Neural cell (in vitro differentiated cells): Measurements from ENCODE around the gene ABCE1. TPM values are rescaled to one million over a fixed set of nuclear protein-coding genes. Genes with fewer than 3 reads are reported as not detected.
"Not testable (repeated sequence)": the region's sequence is repeated elsewhere in the genome, so short reads cannot be mapped to it uniquely, and the experiment has no call there.

Source experiments
- H2AFZ ChIP-seq: fragments of 200-600, 300-800 bp; sonication (generic), shearing (Covaris generic); 2 replicates; pipeline ENCODE4 v1.6.0; 2014; ENCODE audit warnings: low read depth, mild to moderate bottlenecking, antibody characterized with exemption, low read length, moderate library complexity
- H3F3A ChIP-seq: fragments of 200-600 bp; shearing (Covaris generic); 2 replicates; pipeline ENCODE4 v1.6.1; 2016; ENCODE audit warnings: mild to moderate bottlenecking, moderate library complexity, mixed read lengths, antibody characterized with exemption, low read length; ENCODE audit not compliant: insufficient read depth, poor library complexity, severe bottlenecking
- H3K27ac ChIP-seq: fragments of 200-600, 300-800 bp; sonication (generic), shearing (Covaris generic); 2 replicates; pipeline ENCODE4 v1.5.1; 2014; ENCODE audit warnings: mild to moderate bottlenecking, low read length, moderate library complexity
- H3K27me3 ChIP-seq: fragments of 300-800, 200-600 bp; sonication (generic), shearing (Covaris generic); 2 replicates; pipeline ENCODE4 v1.6.0; 2014; ENCODE audit warnings: mild to moderate bottlenecking, low read depth, low read length, moderate library complexity; ENCODE audit not compliant: insufficient read depth
- H3K36me3 ChIP-seq: fragments of 300-800, 200-600 bp; sonication (generic), shearing (Covaris generic); 2 replicates; pipeline ENCODE4 v1.5.1; 2014; ENCODE audit warnings: mild to moderate bottlenecking, antibody characterized with exemption, low read length, moderate library complexity; ENCODE audit not compliant: insufficient read depth
- H3K4me2 ChIP-seq: fragments of 300-800, 200-600 bp; sonication (generic), shearing (Covaris generic); 2 replicates; pipeline ENCODE4 v1.6.0; 2014; ENCODE audit warnings: mild to moderate bottlenecking, low read length
- H3K4me3 ChIP-seq: fragments of 300-800, 200-600 bp; sonication (generic), shearing (Covaris generic); 2 replicates; pipeline ENCODE4 v1.5.1; 2014; ENCODE audit warnings: mild to moderate bottlenecking, low read length, moderate library complexity
- H3K79me2 ChIP-seq: fragments of 200-600 bp; shearing (Covaris generic); replicated peaks from 2 replicates; pipeline ENCODE4 v1.6.0; 2014; ENCODE audit warnings: mild to moderate bottlenecking, low read length, moderate library complexity; ENCODE audit not compliant: insufficient read depth
- H3K9ac ChIP-seq: fragments of 300-800, 200-600 bp; sonication (generic), shearing (Covaris generic); 2 replicates; pipeline ENCODE4 v1.6.1; 2016; ENCODE audit warnings: mild to moderate bottlenecking, low read length, mixed read lengths
- H3K9me2 ChIP-seq: fragments of 200-600 bp; shearing (Covaris generic); 2 replicates; pipeline ENCODE4 v1.6.1; 2016; ENCODE audit warnings: mild to moderate bottlenecking, low read length, mixed read lengths; ENCODE audit not compliant: insufficient read depth
- H3K9me3 ChIP-seq: fragments of 200-600, 300-800 bp; sonication (generic), shearing (Covaris generic); 2 replicates; pipeline ENCODE4 v1.6.1; 2016; ENCODE audit warnings: mild to moderate bottlenecking, mixed run types, low read length, moderate library complexity, mixed read lengths
- H4K20me1 ChIP-seq: fragments of 200-600 bp; shearing (Covaris generic); 2 replicates; pipeline ENCODE4 v1.6.1; 2016; ENCODE audit warnings: mild to moderate bottlenecking, mixed run types; ENCODE audit not compliant: insufficient read depth
- CTCF ChIP-seq: fragments of 450-650 bp; IDR thresholded peaks from 2 replicates; pipeline ENCODE4 v1.5.1; 2014; ENCODE audit warnings: antibody characterized with exemption, mild to moderate bottlenecking, moderate library complexity; ENCODE audit not compliant: poor library complexity, severe bottlenecking
- EP300 ChIP-seq: fragments of 450-650 bp; conservative IDR thresholded peaks from 2 replicates; pipeline ENCODE4 v1.6.1; 2014; ENCODE audit warnings: antibody characterized with exemption, mild to moderate bottlenecking, moderate library complexity; ENCODE audit not compliant: poor library complexity, severe bottlenecking
- EZH2 ChIP-seq: fragments of 200-600, 300-800 bp; shearing (Covaris generic), sonication (generic); IDR thresholded peaks from 2 replicates; pipeline ENCODE4 v1.6.1; 2014; ENCODE audit warnings: antibody characterized with exemption, low read length, borderline replicate concordance, mild to moderate bottlenecking; ENCODE audit not compliant: insufficient read depth, poor library complexity, severe bottlenecking
- MXI1 ChIP-seq: fragments of 450-650 bp; conservative IDR thresholded peaks from 2 replicates; pipeline ENCODE4 v1.6.1; 2014; ENCODE audit warnings: antibody characterized with exemption, mild to moderate bottlenecking; ENCODE audit not compliant: poor library complexity, severe bottlenecking
- POLR2AphosphoS5 ChIP-seq: IDR thresholded peaks from 2 replicates; pipeline ENCODE4 v1.6.1; 2012
- RAD21 ChIP-seq: fragments of 450-650 bp; conservative IDR thresholded peaks from 2 replicates; pipeline ENCODE4 v1.6.1; 2014; ENCODE audit warnings: antibody characterized with exemption, mild to moderate bottlenecking, moderate library complexity
- REST ChIP-seq: IDR thresholded peaks from 2 replicates; pipeline ENCODE4 v1.6.1; 2012; ENCODE audit warnings: borderline replicate concordance
- SMC3 ChIP-seq: fragments of 450-650 bp; conservative IDR thresholded peaks from 2 replicates; pipeline ENCODE4 v1.6.1; 2014; ENCODE audit warnings: antibody characterized with exemption, mild to moderate bottlenecking, moderate library complexity; ENCODE audit not compliant: poor library complexity
- TAF1 ChIP-seq: IDR thresholded peaks from 2 replicates; pipeline ENCODE4 v1.6.1; 2012; ENCODE audit warnings: low read depth
- polyA plus RNA-seq: library from polyadenylated mRNA; depleted of rRNA; stranded (reverse); fragments of >200 nt; gene quantifications from 2 replicates; pipeline ENCODE4 v1.2.3, GENCODE V29; 2014

The ABCE1 gene
- polyA plus RNA-seq, 1 donor from 2014 or later: 96.9 TPM

GRCh38 chr4:145131848-145132247 lies 33.7 kb downstream of the ABCE1 start:
- Histone ChIP-seq H3K27me3 (no peaks in the 10 kb centered on the region), H3F3A (no peaks in the 10 kb centered on the region), H4K20me1 (no peaks in the 10 kb centered on the region), H3K79me2 (no peaks in the 10 kb centered on the region), H3K4me3 (no peak overlapping the region), H3K9me2 (no peaks in the 10 kb centered on the region), H3K9me3 (no peaks in the 10 kb centered on the region), H2AFZ (no peak overlapping the region), H3K4me2 (no peak overlapping the region), H3K9ac (no peak overlapping the region), H3K27ac (no peak overlapping the region), H3K36me3 (peaks cover 5% of the 10 kb centered on the region)
- TF ChIP-seq TAF1: no peak
- no peak for TF ChIP-seq REST
- no peak for TF ChIP-seq CTCF
- TF ChIP-seq EP300: no peak
- no peak for TF ChIP-seq MXI1
- no peak for TF ChIP-seq SMC3
- no peak for TF ChIP-seq POLR2AphosphoS5
- TF ChIP-seq EZH2: no peak
- no peak for TF ChIP-seq RAD21

GRCh38 chr4:145132511-145133098 lies 34.5 kb downstream of the ABCE1 start:
- no peaks in the 10 kb centered on the region for H3K9me2 ChIP-seq
- TF ChIP-seq MXI1: no peak
- no peak for TF ChIP-seq RAD21
- TF ChIP-seq CTCF: no peak
- TF ChIP-seq EZH2: no peak
- no peak for TF ChIP-seq TAF1
- no peak for TF ChIP-seq EP300
- TF ChIP-seq SMC3: no peak
- TF ChIP-seq POLR2AphosphoS5: no peak
- no peak for TF ChIP-seq REST
- H4K20me1 ChIP-seq: no peaks in the 10 kb centered on the region
- H3K4me2 ChIP-seq: no peak overlapping the region
- no peaks in the 10 kb centered on the region for H3K79me2 ChIP-seq
- no peak overlapping the region for H3K9ac ChIP-seq
- no peaks in the 10 kb centered on the region for H3K9me3 ChIP-seq
- no peak overlapping the region for H2AFZ ChIP-seq
- H3F3A ChIP-seq: no peaks in the 10 kb centered on the region
- peaks cover 5% of the 10 kb centered on the region for H3K36me3 ChIP-seq
- no peak overlapping the region for H3K27ac ChIP-seq
- H3K27me3 ChIP-seq: no peaks in the 10 kb centered on the region
- no peak overlapping the region for H3K4me3 ChIP-seq

GRCh38 chr4:145136219-145136618 lies 38.1 kb downstream of the ABCE1 start:
- H3K27ac ChIP-seq, H2AFZ ChIP-seq: not testable (repeated sequence)

More at GRCh38 chr4:145136219-145136618, 38.1 kb downstream of the ABCE1 start:
- not testable (repeated sequence) for H3K36me3 ChIP-seq, H3K79me2 ChIP-seq, H3K4me3 ChIP-seq, H3K9me2 ChIP-seq, H3K27me3 ChIP-seq, H3K9ac ChIP-seq, H4K20me1 ChIP-seq, H3K4me2 ChIP-seq, H3K9me3 ChIP-seq, H3F3A ChIP-seq
